SU-DHL-6 (cell line): ENCODE data around the gene RAB6D.
"Not testable (repeated sequence)": the region's sequence is repeated elsewhere in the genome, so short reads cannot be mapped to it uniquely, and the experiment has no call there.

Experiments
- CTCF ChIP-seq: fragments of 200-600 bp; sonication (generic); IDR thresholded peaks from one replicate; pipeline ENCODE4 v1.5.1; 2017; ENCODE audit warnings: antibody characterized with exemption, mild to moderate bottlenecking, low read length, moderate library complexity; ENCODE audit not compliant: insufficient read depth, poor library complexity, severe bottlenecking
- EZH2phosphoT487 ChIP-seq: fragments of 200-600 bp; sonication (generic), shearing (Covaris generic); conservative IDR thresholded peaks from 2 replicates; pipeline ENCODE4 v1.6.1; 2018; ENCODE audit warnings: mild to moderate bottlenecking, antibody characterized with exemption, low read length, moderate library complexity, mixed read lengths

- peak; percentile 16 for TF ChIP-seq CTCF
- not testable (repeated sequence) for TF ChIP-seq EZH2phosphoT487
Measured at GRCh38 chr2:131335319-131335718, 28.6 kb downstream of the RAB6D start.
